Daoy (cell line): ENCODE data around the gene MDM2. TPM values are rescaled to one million over a fixed set of nuclear protein-coding genes. Genes with fewer than 3 reads are reported as not detected.
"Not testable (repeated sequence)": the region's sequence is repeated elsewhere in the genome, so short reads cannot be mapped to it uniquely, and the experiment has no call there.

Source experiments
- DNase-seq: peaks from one replicate; pipeline ENCODE4 v3.0.0-alpha.2; 2015; ENCODE audit warnings: low read depth
- total RNA-seq: library from RNA; depleted of rRNA; stranded (reverse); fragments of >200 nt; shearing (Covaris generic); gene quantifications from 2 replicates; pipeline ENCODE4 v1.2.3, GENCODE V29; 2014

MDM2 gene
- total RNA-seq, 1 experiment from 2014 or later, result 37.4 TPM

- no peak for DNase-seq
Measured at GRCh38 chr12:68785823-68786222, 22.2 kb upstream of the MDM2 start.

- no peak for DNase-seq
Measured at GRCh38 chr12:68786929-68787328, 21.0 kb upstream of the MDM2 start.

DNA sequence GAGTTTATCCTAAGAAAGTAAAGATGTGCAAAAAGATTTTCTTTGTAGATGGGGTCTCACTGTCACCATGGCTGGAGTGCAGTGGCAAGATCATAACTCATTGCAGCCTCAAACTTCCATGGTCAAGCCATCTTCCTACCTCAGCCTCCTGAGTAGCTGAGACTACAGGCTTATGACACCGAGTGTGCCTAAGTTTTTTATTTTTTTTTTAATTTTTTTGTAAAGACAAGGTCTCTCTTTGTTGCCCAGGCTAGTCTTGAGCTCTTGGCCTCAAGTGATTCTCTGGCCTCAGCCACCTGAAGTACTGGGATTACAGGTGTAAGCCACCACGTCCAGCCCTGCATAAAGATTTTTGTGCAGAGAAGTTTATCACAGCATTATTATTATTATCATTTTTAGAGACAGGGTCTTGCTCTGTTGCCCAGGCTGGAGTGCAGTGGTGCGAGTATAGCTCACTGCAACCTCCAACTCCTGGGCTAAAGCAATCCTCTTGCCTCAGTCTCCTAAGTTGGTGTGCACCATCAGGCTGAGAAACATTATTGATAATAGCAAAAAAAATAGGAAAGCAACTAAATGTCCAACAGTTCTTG lies 19.3 kb upstream of the MDM2 start:
- DNase-seq, result no peak

- DNase-seq, result no peak
Measured at GRCh38 chr12:68789144-68789878, 18.7 kb upstream of the MDM2 start.

DNA sequence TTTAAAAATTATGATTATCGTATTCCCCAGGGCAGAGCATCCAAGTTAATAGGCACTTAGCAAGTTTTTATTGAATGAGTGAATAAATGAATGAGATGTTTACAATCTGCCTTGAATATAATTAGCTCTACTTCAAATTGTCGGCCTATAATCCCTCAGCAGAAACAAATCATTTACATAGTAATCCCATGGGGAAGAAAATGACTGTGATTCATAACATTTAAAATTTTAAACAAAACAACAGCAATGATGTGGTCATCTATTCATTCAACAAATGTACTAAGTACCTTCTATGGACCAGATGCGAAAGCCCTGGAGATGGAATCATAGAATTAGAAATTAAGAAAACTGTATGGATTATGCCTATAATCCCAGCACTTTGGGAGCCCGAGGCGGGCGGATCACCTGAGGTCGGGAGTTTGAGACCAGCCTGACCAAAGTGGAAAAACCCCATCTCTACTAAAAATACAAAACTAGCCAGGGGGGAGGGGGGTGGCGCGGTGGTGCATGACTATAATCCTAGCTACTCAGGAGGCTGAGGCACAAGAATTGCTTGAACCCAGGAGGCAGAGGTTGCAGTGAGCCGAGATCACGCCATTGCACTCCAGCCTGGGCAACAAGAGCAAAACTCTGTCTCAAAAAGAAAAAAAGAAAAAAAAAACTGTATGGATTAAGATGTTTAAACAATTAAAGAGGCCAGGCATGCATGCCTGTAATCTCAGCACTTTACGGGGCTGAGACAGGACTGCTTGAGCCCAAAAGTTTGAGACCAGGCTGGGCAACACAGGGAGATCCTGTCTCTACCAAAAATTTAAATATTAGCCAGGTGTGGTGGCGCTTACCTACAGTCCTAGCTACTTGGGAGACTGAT lies 17.7 kb upstream of the MDM2 start:
- DNase-seq, result no peak

GRCh38 chr12:68790952-68791234 lies 17.1 kb upstream of the MDM2 start:
- no peak for DNase-seq

DNA sequence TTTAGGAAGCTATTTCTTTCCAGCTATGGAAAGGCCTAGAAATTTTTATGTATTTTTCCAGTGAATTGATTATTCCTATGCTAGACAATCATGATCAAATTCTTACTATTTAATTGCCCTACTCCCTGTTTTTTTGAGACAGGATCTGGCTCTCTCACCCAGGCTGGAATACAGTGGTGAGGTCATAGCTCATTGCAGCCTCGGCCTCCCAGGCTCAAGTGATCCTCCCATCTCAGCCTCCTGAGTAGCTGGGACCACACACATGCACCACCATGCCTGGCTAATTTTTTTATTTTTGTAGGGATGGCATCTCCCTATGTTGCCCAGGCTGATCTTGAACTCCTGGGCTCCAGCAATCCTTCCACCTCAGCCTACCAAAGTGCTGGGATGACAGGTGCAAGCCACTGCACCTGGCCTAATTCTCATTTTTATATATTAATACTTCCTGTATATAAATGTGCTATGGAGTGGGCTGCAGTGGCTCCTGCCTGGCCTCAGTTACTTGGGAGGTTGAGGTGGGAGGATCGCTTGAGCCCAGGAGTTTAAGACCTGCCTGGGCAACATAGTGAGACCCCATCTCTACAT lies 16.0 kb upstream of the MDM2 start:
- no peak for DNase-seq

GRCh38 chr12:68792952-68793351 lies 15.0 kb upstream of the MDM2 start:
- DNase-seq, result peak; percentile 56

- DNase-seq, result no peak
Measured at GRCh38 chr12:68793436-68793835, 14.5 kb upstream of the MDM2 start.

DNA sequence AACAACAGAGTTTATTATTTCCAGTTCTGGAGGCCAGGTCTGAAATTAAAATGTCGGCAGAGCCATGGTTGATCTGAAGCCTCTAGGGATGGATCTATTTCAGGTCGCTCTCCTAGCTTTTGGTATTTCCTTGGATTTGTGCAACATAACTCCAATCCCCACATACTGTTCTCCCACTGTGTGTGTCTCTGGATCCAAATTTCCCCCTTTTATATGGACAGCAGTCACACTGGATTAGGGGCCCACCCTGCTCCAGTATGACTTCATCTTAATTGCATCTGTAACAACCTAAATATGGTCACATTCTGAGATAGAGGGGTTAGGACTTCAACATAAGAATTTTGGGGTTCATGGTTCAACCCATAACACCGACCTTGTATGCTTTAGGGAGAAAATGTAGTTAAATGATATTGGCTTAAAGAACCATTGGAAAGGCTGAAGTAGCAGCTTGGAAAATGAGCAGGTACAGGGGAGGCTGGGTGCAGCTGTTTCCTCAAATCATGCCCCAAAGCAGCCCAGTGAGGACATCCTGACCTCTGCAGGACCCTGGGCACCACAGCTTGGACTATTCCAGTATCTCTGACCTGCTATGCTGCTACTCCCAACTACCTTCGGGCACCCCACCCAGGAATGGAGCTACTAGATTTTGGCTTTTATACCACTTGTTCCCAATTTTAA lies 13.9 kb upstream of the MDM2 start:
- no peak for DNase-seq

GRCh38 chr12:68794653-68795251 lies 13.2 kb upstream of the MDM2 start:
- DNase-seq, result peak; percentile 56

DNA sequence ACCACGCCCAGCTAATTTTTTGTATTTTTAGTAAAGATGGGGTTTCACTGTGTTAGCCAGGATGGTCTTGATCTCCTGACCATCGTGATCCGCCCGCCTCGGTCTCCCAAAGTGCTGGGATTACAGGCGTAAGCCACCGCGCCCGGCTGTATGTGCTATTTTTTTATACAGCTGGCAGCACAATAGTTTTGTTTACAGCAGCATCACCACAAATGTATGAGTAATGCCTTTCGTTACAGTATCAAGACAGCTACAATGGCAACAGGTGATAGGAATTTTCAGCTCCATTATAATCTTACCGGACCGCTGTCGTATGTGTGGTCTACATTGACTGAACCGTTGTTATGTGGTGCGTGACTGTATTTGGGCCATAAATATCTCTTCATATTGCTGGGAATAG lies 11.6 kb upstream of the MDM2 start:
- no peak for DNase-seq

DNA sequence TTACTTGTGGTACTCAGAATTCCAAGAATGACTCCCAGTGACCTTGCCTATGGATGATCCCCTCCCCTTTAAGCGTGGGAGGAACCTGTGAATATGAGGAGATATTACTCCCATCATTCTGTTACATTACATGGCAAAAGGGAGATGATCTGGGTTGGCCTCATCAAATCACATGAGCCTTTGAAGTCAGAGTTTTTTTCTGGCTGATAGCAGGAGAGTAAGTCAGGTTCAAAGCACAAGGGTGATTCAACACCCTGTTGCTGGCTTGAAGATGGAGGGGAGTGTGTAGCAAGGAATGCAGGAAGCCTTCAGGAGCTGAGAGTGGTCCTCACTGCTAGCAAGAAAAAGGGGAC lies 9.1 kb upstream of the MDM2 start:
- DNase-seq, result no peak

DNA sequence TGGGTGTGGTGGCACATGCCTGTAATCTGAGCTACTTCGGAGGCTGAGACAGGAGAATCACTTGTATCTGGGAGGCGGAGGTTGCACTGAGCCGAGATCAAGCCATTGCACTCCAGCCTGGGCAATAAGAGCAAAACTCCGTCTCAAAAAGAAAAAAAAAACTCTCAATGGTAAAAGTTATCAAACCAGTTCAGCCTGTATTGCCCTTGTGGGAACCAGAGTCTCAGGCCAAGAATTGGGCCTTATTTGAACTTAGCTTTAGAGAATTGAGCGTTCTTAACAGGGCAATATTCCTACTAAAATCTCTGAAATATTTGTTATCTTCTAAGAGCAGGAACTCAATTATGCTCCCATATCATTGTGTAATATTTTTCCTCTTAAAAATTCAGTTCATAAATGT lies 7.7 kb upstream of the MDM2 start:
- no peak for DNase-seq

GRCh38 chr12:68801124-68801523 lies 6.9 kb upstream of the MDM2 start:
- not testable (repeated sequence) for DNase-seq

DNA sequence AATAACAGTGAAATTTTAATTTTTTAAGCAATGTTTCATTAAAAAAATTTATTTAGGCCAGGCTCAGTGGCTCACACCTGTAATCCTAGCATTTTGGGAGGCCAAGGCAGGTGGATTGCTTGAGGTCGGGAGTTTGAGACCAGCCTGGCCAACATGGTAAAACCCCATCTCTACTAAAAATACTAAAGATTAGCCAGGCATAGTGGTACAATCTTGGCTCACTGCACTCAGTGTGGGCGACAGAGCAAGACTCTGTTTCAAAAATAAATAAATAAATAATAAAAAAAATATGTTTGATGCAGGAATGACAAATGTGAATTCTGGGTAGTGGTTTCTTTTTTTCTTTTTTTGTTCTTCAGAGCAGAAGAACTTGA lies 5.6 kb upstream of the MDM2 start:
- not testable (repeated sequence) for DNase-seq

GRCh38 chr12:68802911-68803651 lies 4.9 kb upstream of the MDM2 start:
- not testable (repeated sequence) for DNase-seq

GRCh38 chr12:68803948-68804656 lies 3.9 kb upstream of the MDM2 start:
- no peak for DNase-seq

DNA sequence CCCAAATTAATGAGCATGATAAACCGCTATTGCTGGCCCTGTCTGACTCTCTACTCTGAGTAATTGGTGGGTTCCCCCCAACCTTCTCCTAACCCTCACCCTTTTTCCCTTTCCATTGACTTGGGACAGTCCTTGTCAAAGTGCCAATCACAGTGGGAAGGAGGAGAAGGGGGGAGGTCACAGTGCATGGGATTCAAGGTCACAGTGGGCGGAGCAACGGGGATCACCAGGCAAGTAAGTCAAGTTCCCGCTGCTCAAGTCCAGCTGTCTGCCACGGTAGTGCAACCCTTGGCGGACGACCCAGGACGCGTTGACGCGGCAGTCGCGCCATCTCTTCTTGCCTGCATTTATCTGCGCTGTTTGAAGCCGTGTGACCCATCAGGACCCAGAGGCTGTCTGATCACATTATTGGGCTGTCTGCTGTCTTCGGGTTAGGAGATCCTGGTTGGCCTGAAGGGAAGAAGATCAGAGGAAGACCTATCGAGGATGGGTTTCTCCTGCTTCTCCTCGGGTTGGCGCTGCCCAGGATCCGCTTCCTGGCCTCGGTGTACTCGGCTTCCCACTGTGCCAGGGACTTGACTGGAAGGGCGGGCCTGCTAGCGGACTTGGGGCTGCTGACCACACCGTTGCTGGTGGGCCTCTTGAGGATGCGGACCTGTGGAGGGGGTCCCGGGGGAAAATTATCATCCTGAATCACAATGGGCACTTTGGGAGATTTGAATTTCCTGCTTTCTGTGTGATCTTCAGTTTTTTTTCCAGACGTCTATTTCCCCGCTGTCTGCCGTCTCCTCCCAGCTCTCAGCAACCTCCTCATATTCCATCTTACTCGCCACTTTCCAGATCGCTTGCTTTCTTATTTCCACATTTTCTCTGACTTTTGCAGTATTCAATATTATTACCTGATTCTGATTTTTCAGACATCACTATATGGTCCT lies 3.1 kb upstream of the MDM2 start:
- no peak for DNase-seq
